Karpas-422 (cell line): ENCODE data around the gene BAZ1B. TPM values are rescaled to one million over a fixed set of nuclear protein-coding genes. Genes with fewer than 3 reads are reported as not detected.
"Not testable (repeated sequence)": the region's sequence is repeated elsewhere in the genome, so short reads cannot be mapped to it uniquely, and the experiment has no call there.

ENCODE experiments used
- DNase-seq: peaks from one replicate; pipeline ENCODE4 v3.0.0-alpha.2; 2015
- H2AFZ ChIP-seq: fragments of 200-600 bp; sonication (generic); 2 replicates; pipeline ENCODE4 v1.6.1; 2014; ENCODE audit warnings: antibody characterized with exemption, low read length, mixed read lengths
- H3K27ac ChIP-seq: fragments of 200-600 bp; sonication (generic); 2 replicates; pipeline ENCODE4 v1.5.1; 2014; ENCODE audit warnings: mild to moderate bottlenecking, low read length, moderate library complexity
- H3K27me3 ChIP-seq: fragments of 200-600 bp; sonication (generic); 2 replicates; pipeline ENCODE4 v1.6.1; 2014; ENCODE audit warnings: low read length, mixed read lengths
- H3K36me3 ChIP-seq: fragments of 200-600 bp; sonication (generic); 2 replicates; pipeline ENCODE4 v1.6.1; 2014; ENCODE audit warnings: low read length, mixed read lengths; ENCODE audit not compliant: insufficient read depth
- H3K4me1 ChIP-seq: fragments of 200-600 bp; sonication (generic); 2 replicates; pipeline ENCODE4 v1.6.1; 2014; ENCODE audit warnings: mild to moderate bottlenecking, low read length, mixed read lengths
- H3K4me2 ChIP-seq: fragments of 200-600 bp; sonication (generic); 2 replicates; pipeline ENCODE4 v1.6.1; 2014; ENCODE audit warnings: low read length, low read depth, mild to moderate bottlenecking; ENCODE audit not compliant: poor library complexity, severe bottlenecking
- H3K4me3 ChIP-seq: fragments of 200-600 bp; sonication (generic); 2 replicates; pipeline ENCODE4 v1.5.1; 2014; ENCODE audit warnings: mild to moderate bottlenecking, antibody characterized with exemption, low read length, mixed read lengths
- H3K79me2 ChIP-seq: fragments of 200-600 bp; sonication (generic); 2 replicates; pipeline ENCODE4 v1.6.1; 2014; ENCODE audit warnings: mild to moderate bottlenecking, low read length, mixed read lengths
- H3K9ac ChIP-seq: fragments of 200-600 bp; sonication (generic); 2 replicates; pipeline ENCODE4 v1.6.0; 2014; ENCODE audit warnings: low read length
- H3K9me2 ChIP-seq: fragments of 200-600 bp; sonication (generic), shearing (Covaris generic); replicated peaks from 2 replicates; pipeline ENCODE4 v1.6.0; 2014; ENCODE audit warnings: mild to moderate bottlenecking, low read length, moderate library complexity; ENCODE audit not compliant: insufficient read depth
- H3K9me3 ChIP-seq: fragments of 300-700, 200-600 bp; sonication (generic); 2 replicates; pipeline ENCODE4 v1.6.1; 2014; ENCODE audit warnings: low read length, mixed read lengths
- H4K20me1 ChIP-seq: fragments of 200-600 bp; sonication (generic); 2 replicates; pipeline ENCODE4 v1.6.1; 2014; ENCODE audit warnings: mild to moderate bottlenecking, antibody characterized with exemption, low read length, low read depth; ENCODE audit not compliant: insufficient read depth
- total RNA-seq: library from RNA; depleted of rRNA; stranded (reverse); fragments of >200 nt; shearing (Covaris generic); gene quantifications from 2 replicates; pipeline ENCODE4 v1.2.3, GENCODE V29; 2014; ENCODE audit warnings: low replicate concordance

Gene BAZ1B
- total RNA-seq, 1 experiment from 2014 or later: 51.2 TPM

GRCh38 chr7:73565675-73566340 lies 43.7 kb upstream of the BAZ1B start:
- H2AFZ ChIP-seq: no peak overlapping the region
- H3K9me2 ChIP-seq: no peaks in the 10 kb centered on the region
- no peaks in the 10 kb centered on the region for H3K36me3 ChIP-seq
- no peaks in the 10 kb centered on the region for H4K20me1 ChIP-seq
- DNase-seq: no peak
- H3K79me2 ChIP-seq: no peaks in the 10 kb centered on the region
- no peaks in the 10 kb centered on the region for H3K9me3 ChIP-seq
- no peak overlapping the region for H3K9ac ChIP-seq
- peaks cover 10% of the 10 kb centered on the region for H3K4me1 ChIP-seq
- no peaks in the 10 kb centered on the region for H3K27me3 ChIP-seq
- H3K4me2 ChIP-seq: no peak overlapping the region
- no peak overlapping the region for H3K27ac ChIP-seq
- H3K4me3 ChIP-seq: 0 out of 2 replicates have a peak overlapping the region, but pooled peaks have one; percentile 6

GRCh38 chr7:73560109-73560835 lies 38.2 kb upstream of the BAZ1B start:
- Histone ChIP-seq H3K4me1 (peaks cover 35% of the 10 kb centered on the region), H3K27me3 (no peaks in the 10 kb centered on the region), H4K20me1 (peaks cover 15% of the 10 kb centered on the region), H3K36me3 (peaks cover 5% of the 10 kb centered on the region; the same call in 1 of the 2 replicates), H3K9me2 (no peaks in the 10 kb centered on the region), H2AFZ (no peak overlapping the region), H3K4me2 (no peak overlapping the region), H3K9me3 (no peaks in the 10 kb centered on the region), H3K4me3 (no peak overlapping the region), H3K9ac (peak overlapping the region; percentile 36), H3K79me2 (peaks cover 17% of the 10 kb centered on the region), H3K27ac (no peak overlapping the region)
- no peak for DNase-seq

GRCh38 chr7:73557397-73558257 lies 35.5 kb upstream of the BAZ1B start, which contains the start of gene BCL7B:
Gene BCL7B (minus strand): TSS chr7:73557690. CDS start chr7:73557578, 112 bp downstream.
- DNase-seq: peak; percentile 91
- H2AFZ ChIP-seq: peak within 1 kb of the TSS; percentile 61; the same call in 1 of the 2 replicates
- H3K9ac ChIP-seq: peak within 1 kb of the TSS; percentile 100
- peaks cover 16% of the 10 kb centered on the region; the same call in 1 of the 2 replicates for H3K36me3 ChIP-seq
- H3K4me2 ChIP-seq: peak within 1 kb of the TSS; percentile 82
- no peaks in the 10 kb centered on the region for H3K9me3 ChIP-seq
- peaks cover 18% of the 10 kb centered on the region for H4K20me1 ChIP-seq
- peak within 1 kb of the TSS; percentile 83 for H3K27ac ChIP-seq
- peaks cover 42% of the 10 kb centered on the region for H3K79me2 ChIP-seq
- H3K9me2 ChIP-seq: no peaks in the 10 kb centered on the region
- peak within 1 kb of the TSS; percentile 85 for H3K4me3 ChIP-seq
- H3K27me3 ChIP-seq: no peaks in the 10 kb centered on the region
- peaks cover 39% of the 10 kb centered on the region for H3K4me1 ChIP-seq

- Histone ChIP-seq H3K4me3 (peak overlapping the region; percentile 85), H3K27me3 (no peaks in the 10 kb centered on the region), H3K4me2 (peak overlapping the region; percentile 82), H3K36me3 (peaks cover 18% of the 10 kb centered on the region; the same call in 1 of the 2 replicates), H4K20me1 (peaks cover 18% of the 10 kb centered on the region), H3K9me3 (no peaks in the 10 kb centered on the region), H3K4me1 (peaks cover 35% of the 10 kb centered on the region), H2AFZ (no peak overlapping the region), H3K9ac (peak overlapping the region; percentile 100), H3K27ac (peak overlapping the region; percentile 83), H3K9me2 (no peaks in the 10 kb centered on the region), H3K79me2 (peaks cover 48% of the 10 kb centered on the region)
- peak; percentile 96 for DNase-seq
Measured at GRCh38 chr7:73557108-73557396, 35.0 kb upstream of the BAZ1B start.

- no peaks in the 10 kb centered on the region for H3K27me3 ChIP-seq
- no peak overlapping the region for H3K27ac ChIP-seq
- no peaks in the 10 kb centered on the region for H3K9me2 ChIP-seq
- peaks cover 20% of the 10 kb centered on the region; the same call in 1 of the 2 replicates for H3K36me3 ChIP-seq
- H3K9me3 ChIP-seq: no peaks in the 10 kb centered on the region
- DNase-seq: no peak
- peak overlapping the region; percentile 100 for H3K9ac ChIP-seq
- no peak overlapping the region for H2AFZ ChIP-seq
- H4K20me1 ChIP-seq: peaks cover 18% of the 10 kb centered on the region
- H3K4me3 ChIP-seq: peak overlapping the region; percentile 85
- peaks cover 29% of the 10 kb centered on the region for H3K4me1 ChIP-seq
- peak overlapping the region; percentile 82 for H3K4me2 ChIP-seq
- peaks cover 49% of the 10 kb centered on the region for H3K79me2 ChIP-seq
Measured at GRCh38 chr7:73556208-73557107, 34.4 kb upstream of the BAZ1B start.

- Histone ChIP-seq H3K9me3 (no peaks in the 10 kb centered on the region), H3K79me2 (peaks cover 56% of the 10 kb centered on the region), H2AFZ (no peak overlapping the region), H3K36me3 (peaks cover 25% of the 10 kb centered on the region; the same call in 1 of the 2 replicates), H3K4me2 (peak overlapping the region; percentile 82), H3K4me1 (peaks cover 28% of the 10 kb centered on the region), H3K4me3 (peak overlapping the region; percentile 85), H4K20me1 (peaks cover 18% of the 10 kb centered on the region), H3K9me2 (no peaks in the 10 kb centered on the region), H3K27me3 (no peaks in the 10 kb centered on the region), H3K9ac (peak overlapping the region; percentile 100), H3K27ac (no peak overlapping the region)
- DNase-seq: no peak
Measured at GRCh38 chr7:73555411-73555982, 33.4 kb upstream of the BAZ1B start.

GRCh38 chr7:73550093-73550492 lies 28.0 kb upstream of the BAZ1B start:
- not testable (repeated sequence) for H3K27ac ChIP-seq, H3K9me2 ChIP-seq, DNase-seq, H3K4me1 ChIP-seq, H3K9me3 ChIP-seq, H3K9ac ChIP-seq, H2AFZ ChIP-seq, H3K4me2 ChIP-seq, H3K27me3 ChIP-seq, H3K4me3 ChIP-seq
- peaks cover 11% of the 10 kb centered on the region; the same call in 1 of the 2 replicates for H4K20me1 ChIP-seq
- H3K79me2 ChIP-seq: peaks cover 84% of the 10 kb centered on the region
- peaks cover 30% of the 10 kb centered on the region; the same call in 1 of the 2 replicates for H3K36me3 ChIP-seq
